ENCODE data around the gene CCAR1. TPM values are rescaled to one million over a fixed set of nuclear protein-coding genes. Genes with fewer than 3 reads are reported as not detected.
"Not testable (repeated sequence)": the region's sequence is repeated elsewhere in the genome, so short reads cannot be mapped to it uniquely, and the experiment has no call there.

CCAR1 gene, protein sequence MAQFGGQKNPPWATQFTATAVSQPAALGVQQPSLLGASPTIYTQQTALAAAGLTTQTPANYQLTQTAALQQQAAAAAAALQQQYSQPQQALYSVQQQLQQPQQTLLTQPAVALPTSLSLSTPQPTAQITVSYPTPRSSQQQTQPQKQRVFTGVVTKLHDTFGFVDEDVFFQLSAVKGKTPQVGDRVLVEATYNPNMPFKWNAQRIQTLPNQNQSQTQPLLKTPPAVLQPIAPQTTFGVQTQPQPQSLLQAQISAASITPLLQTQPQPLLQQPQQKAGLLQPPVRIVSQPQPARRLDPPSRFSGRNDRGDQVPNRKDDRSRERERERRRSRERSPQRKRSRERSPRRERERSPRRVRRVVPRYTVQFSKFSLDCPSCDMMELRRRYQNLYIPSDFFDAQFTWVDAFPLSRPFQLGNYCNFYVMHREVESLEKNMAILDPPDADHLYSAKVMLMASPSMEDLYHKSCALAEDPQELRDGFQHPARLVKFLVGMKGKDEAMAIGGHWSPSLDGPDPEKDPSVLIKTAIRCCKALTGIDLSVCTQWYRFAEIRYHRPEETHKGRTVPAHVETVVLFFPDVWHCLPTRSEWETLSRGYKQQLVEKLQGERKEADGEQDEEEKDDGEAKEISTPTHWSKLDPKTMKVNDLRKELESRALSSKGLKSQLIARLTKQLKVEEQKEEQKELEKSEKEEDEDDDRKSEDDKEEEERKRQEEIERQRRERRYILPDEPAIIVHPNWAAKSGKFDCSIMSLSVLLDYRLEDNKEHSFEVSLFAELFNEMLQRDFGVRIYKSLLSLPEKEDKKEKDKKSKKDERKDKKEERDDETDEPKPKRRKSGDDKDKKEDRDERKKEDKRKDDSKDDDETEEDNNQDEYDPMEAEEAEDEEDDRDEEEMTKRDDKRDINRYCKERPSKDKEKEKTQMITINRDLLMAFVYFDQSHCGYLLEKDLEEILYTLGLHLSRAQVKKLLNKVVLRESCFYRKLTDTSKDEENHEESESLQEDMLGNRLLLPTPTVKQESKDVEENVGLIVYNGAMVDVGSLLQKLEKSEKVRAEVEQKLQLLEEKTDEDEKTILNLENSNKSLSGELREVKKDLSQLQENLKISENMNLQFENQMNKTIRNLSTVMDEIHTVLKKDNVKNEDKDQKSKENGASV
- total RNA-seq: 10 to 100 TPM; 72.7 to 74.4 TPM

DNA sequence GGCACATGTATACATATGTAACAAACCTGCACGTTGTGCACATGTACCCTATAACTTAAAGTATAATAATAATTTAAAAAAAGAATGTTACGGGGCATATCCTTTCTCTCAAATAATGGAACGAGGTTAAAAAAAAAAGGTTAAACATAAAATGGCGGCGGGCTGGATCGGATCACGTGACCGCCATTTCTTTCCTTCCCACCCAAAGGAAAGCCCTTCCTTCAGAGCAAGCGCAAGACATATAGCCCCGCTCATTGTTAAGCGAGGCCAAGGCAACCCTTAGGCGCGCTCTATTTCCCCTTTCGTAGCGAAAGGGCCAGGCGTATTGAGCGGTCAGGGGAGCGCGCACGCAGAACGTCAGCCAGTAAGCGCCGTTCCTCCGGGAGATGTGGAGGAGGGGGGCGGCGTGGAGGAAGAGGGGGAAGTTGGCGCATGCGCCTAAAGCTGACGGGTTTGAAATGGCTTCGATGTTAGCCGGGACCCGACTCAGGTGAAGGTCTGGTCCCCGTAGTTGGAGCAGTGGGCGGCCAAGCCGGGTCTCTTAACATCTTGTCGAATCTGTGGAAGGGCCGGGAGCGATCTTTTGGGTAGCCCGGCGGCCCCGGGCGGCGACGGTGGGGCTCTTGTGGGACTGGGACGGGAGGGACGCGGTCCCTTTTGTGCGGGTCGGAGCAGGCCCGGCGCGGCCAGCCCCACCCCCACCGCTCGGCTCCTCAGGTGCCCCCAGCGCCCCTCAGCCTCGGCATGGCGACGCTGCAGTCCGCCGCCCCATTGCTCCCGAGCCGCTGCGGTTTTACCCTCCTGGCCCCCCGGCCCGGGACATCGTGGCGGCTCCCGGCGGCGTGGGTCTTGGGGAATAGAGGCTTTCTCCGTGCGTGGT, at the start of gene CCAR1:
CCAR1 (plus strand) TSS at position 447 of the 880 bp plus-strand sequence. CDS start 1,266 bp downstream, outside the sequence.
- Mint-ChIP-seq H3K9me3 (no peaks in the 10 kb centered on the region), H3K36me3 (peaks cover 18% of the 10 kb centered on the region), H3K27me3 (peaks cover 1% of the 10 kb centered on the region), H3K4me1 (ENCODE audit: low read depth) (peaks cover 10% of the 10 kb centered on the region), H3K4me3 (peak within 1 kb of the TSS; percentile 96), H3K27ac (peak within 1 kb of the TSS; percentile 96)
- ChIA-PET CTCF (interaction anchor here (0.6 to 1.0 kb wide), 3 partner anchors 13 to 170 kb away, joined by 3 to 4 read pairs (median 3); no protein-coding TSS in a partner anchor), POLR2A (interaction anchor here (0.6 to 1.1 kb wide), 4 partner anchors 13 to 235 kb away, joined by 3 to 6 read pairs (median 4); partner anchors contain the start of gene DDX21)
- peak; percentile 98 for DNase-seq
- intact Hi-C loops (cut with micrococcal nuclease): loop anchor here (1.0 to 10.0 kb wide), 7 partner anchors 120 to 646 kb away; partner anchors contain the start of genes DDX50, DNA2, HERC4 and HNRNPH3

DNA sequence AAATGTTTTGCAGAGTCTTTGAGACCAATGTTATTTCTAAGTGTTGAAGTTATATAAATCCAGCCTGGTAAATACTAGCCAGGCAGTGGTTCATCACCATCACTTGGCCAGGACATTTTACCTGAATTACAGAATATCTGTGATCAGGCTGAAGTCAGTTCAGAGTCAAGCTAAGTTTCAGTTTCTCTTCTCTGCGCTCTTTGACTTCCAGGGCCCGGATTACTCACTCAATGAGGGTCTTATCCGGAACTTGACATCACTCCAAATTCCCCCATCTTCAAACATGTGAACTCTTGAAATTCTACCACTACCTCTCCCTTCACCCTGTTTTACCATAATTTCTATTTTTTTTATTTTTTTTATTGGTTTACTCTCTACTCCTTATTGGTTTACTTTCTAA, 36.6 kb upstream of the CCAR1 start:
- ChIA-PET POLR2A (no interaction called here), CTCF (no interaction called here)
- Mint-ChIP-seq H3K36me3 (peaks cover 6% of the 10 kb centered on the region), H3K27ac (peak overlapping the region; percentile 10), H3K4me3 (peak overlapping the region; percentile 45), H3K27me3 (no peaks in the 10 kb centered on the region), H3K9me3 (no peaks in the 10 kb centered on the region), H3K4me1 (ENCODE audit: low read depth) (peaks cover 4% of the 10 kb centered on the region)
- peak; percentile 14 for DNase-seq
- intact Hi-C loops (cut with micrococcal nuclease): no loop called here

DNA sequence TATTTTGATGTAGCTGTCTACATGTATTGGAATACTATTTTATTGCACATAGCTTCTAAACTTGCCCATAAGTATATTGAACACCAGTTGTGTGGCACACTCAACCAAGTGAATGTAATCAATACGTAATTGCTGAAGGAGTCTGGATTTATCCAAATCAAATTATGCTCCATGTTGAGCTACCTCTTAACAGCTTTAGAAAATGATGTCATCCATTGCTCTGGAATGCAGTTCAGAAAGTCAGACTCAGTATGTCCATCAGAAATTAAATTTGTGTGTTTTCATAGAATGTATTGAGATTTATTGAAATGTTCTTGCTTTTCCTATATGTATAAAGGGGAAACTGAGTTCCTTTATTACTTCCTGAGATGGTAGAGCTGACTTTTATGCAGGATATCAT, 25.0 kb upstream of the CCAR1 start:
- no peak overlapping the region for H3K27ac Mint-ChIP-seq
- intact Hi-C loops (cut with micrococcal nuclease): no loop called here
- H3K36me3 Mint-ChIP-seq: no peaks in the 10 kb centered on the region
- no peaks in the 10 kb centered on the region for H3K9me3 Mint-ChIP-seq
- no peaks in the 10 kb centered on the region for H3K4me1 Mint-ChIP-seq (ENCODE audit: low read depth)
- no peaks in the 10 kb centered on the region for H3K27me3 Mint-ChIP-seq
- ChIA-PET POLR2A (no interaction called here), CTCF (interaction anchor here (1.1 kb wide), 1 partner anchor 145 kb away, joined by 3 read pairs; no protein-coding TSS in a partner anchor)
- no peak overlapping the region for H3K4me3 Mint-ChIP-seq
- no peak for DNase-seq

DNA sequence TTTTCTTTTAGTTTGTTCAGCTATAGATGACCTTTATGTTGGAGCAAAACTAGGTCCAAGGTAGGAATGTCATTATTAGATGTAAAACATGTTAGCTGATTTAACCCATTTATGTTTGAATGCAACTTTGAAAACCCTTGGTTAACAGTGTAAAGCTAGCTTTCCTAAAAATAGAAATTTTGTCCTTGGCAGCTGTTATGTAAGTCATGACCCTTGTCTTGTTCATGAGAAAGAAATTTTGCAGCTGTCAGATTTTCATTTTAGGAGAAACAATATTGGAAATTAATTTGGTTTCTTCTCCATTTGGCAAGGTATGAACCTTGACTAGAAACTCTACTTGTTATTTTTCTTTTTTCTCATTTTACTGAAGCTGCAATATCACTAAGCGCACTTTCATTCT, 23.9 kb upstream of the CCAR1 start:
- CTCF ChIA-PET: interaction anchor here (0.6 to 0.9 kb wide), 2 partner anchors 147 to 307 kb away, joined by 3 to 4 read pairs; no protein-coding TSS in a partner anchor
- Mint-ChIP-seq H3K27ac (no peak overlapping the region), H3K36me3 (no peaks in the 10 kb centered on the region), H3K4me1 (ENCODE audit: low read depth) (no peaks in the 10 kb centered on the region), H3K4me3 (no peak overlapping the region), H3K9me3 (no peaks in the 10 kb centered on the region), H3K27me3 (no peaks in the 10 kb centered on the region)
- intact Hi-C loops (cut with micrococcal nuclease): no loop called here
- no peak for DNase-seq
- POLR2A ChIA-PET: no interaction called here

DNA sequence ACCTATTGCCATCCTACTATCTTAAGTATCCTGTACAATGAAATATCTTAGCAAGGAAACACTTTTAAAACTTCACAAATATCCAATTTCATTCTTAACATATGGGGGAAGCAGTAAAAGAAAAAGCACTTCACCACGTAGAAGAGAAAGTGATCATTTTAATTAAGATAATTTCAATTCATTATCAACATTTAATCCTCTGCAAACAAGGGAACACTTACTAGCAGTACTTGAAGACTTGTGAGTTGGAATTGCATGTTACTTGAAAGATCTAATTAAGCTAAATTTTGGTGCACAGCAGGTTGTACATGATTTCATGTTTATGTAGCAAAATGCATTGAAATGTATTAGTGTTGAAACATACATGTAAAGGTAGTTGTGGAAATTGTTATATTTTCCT, 20.8 kb upstream of the CCAR1 start:
- H3K36me3 Mint-ChIP-seq: no peaks in the 10 kb centered on the region
- no peaks in the 10 kb centered on the region for H3K4me1 Mint-ChIP-seq (ENCODE audit: low read depth)
- CTCF ChIA-PET: no interaction called here
- POLR2A ChIA-PET: no interaction called here
- intact Hi-C loops (cut with micrococcal nuclease): no loop called here
- no peak overlapping the region for H3K27ac Mint-ChIP-seq
- H3K9me3 Mint-ChIP-seq: no peaks in the 10 kb centered on the region
- no peak overlapping the region for H3K4me3 Mint-ChIP-seq
- DNase-seq: no peak
- no peaks in the 10 kb centered on the region for H3K27me3 Mint-ChIP-seq

DNA sequence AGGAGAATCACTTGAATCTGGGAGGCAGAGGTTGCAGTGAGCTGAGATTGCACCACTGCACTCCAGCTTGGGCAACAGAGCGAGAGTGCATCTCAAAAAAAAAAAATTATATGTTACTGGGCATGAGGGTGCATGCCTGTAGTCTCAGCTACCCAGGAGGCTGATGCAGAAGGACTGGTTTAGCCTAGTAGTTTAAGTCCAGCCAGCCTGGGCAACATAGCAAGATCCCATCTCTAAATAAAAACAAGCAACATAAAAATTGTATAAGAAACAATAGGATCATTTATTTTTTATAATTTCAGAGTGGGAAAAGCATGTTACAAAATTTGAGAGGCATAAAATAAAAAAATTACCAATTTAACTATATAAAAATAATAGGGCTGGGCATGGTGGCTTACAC, 15.5 kb upstream of the CCAR1 start:
- POLR2A ChIA-PET: no interaction called here
- H3K4me1 Mint-ChIP-seq (ENCODE audit: low read depth): no peaks in the 10 kb centered on the region
- intact Hi-C loops (cut with micrococcal nuclease): no loop called here
- no peak for DNase-seq
- no peaks in the 10 kb centered on the region for H3K36me3 Mint-ChIP-seq
- no peak overlapping the region for H3K27ac Mint-ChIP-seq
- H3K27me3 Mint-ChIP-seq: no peaks in the 10 kb centered on the region
- CTCF ChIA-PET: interaction anchor here (0.6 kb wide), 1 partner anchor 25 kb away, joined by 3 read pairs; no protein-coding TSS in a partner anchor
- H3K9me3 Mint-ChIP-seq: no peaks in the 10 kb centered on the region
- H3K4me3 Mint-ChIP-seq: no peak overlapping the region

DNA sequence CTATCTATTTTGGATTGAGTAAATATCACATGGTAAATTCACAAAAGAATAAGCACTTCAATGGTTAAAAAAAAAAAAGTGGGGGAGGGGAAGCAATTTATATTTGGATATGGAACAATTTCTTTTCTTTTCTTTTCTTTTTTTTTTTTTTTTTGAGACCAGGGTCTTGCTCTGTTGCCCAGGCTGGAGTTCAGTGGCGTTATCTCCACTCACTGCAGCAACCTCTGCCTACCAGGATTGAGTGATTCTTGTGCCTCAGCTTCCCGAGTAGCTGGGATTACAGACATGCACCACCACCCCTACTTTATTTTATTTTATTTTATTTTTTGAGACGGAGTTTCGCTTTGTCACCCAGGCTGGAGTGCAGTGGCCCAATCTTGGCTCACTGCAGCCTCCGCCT, 12.1 kb upstream of the CCAR1 start:
- POLR2A ChIA-PET; H3K4me1 Mint-ChIP-seq (ENCODE audit: low read depth); H3K9me3 Mint-ChIP-seq; intact Hi-C loops (cut with micrococcal nuclease); DNase-seq; H3K27ac Mint-ChIP-seq; H3K4me3 Mint-ChIP-seq; CTCF ChIA-PET; H3K27me3 Mint-ChIP-seq; H3K36me3 Mint-ChIP-seq: not testable (repeated sequence)

DNA sequence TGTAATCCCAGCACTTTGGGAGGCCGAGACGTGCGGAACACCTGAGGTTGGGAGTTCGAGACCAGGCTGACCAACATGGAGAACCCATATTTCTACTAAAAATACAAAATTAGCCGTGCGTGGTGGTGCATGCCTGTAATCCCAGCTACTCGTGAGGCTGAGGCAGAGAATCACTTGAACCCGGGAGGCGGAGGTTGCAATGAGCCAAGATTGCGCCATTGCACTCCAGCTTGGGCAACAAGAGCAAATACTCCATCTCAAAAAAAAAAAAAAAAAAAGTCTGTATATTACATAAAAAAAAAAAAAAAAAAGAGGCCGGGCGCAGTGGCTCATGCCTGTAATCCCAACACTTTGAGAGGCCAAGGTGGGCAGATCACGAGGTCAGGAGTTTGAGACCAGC, 8.0 kb upstream of the CCAR1 start:
- H3K36me3 Mint-ChIP-seq; H3K27ac Mint-ChIP-seq; POLR2A ChIA-PET; DNase-seq; H3K9me3 Mint-ChIP-seq; intact Hi-C loops (cut with micrococcal nuclease); H3K27me3 Mint-ChIP-seq; CTCF ChIA-PET; H3K4me1 Mint-ChIP-seq (ENCODE audit: low read depth); H3K4me3 Mint-ChIP-seq: not testable (repeated sequence)

DNA sequence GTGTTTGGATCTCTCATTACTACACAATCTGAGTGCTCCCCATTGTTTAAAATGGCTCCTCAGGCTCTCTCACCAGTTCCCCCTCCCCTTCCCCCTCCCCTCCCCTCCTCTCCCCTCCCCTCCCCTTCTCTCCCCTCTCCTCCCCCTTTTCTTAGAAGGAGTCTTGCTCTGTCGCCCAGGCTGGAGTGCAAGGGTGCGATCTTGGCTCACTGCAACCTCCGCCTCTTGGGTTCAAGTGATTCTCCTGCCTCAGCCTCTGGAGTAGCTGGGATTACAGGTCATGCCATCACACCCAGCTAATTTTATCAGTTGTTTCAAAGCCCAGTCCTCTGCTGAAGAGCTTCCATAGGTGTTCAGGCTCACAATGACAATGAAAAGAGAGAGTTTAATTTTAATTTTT, 3.6 kb upstream of the CCAR1 start:
- ChIA-PET CTCF (no interaction called here), POLR2A (no interaction called here)

DNA sequence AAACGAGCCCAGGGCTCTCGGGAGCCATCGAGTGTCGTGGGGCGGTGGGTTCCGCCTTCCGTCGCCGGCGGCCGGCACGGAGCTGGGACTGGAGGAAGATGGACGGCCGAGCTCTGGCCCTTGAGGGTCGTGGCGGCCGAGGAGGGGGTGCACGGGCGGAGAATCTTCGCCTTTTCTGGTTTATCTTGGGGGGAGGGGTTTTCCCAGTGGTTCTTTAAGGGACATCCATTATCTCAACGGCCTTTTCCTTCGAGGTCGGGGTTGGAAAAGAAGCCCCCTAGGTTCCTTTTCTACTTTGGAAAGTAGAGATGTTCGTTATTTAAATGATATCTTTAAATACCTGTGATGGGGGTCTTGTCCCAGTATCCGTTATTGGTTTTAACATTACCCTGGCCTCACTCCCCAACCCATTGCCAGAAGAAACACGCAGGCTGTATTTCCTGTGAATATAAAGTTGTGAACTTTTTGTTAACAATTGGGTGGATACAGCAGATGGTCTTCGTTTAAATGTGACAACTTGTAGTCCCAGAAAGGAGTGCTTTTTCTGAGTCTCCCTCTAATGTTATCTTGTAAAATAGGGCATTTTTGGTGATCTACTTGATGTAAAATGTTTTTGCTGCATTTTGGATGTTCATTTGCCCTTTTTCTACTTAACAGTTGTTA, 765 bp downstream of the CCAR1 start:
- CTCF ChIA-PET: interaction anchor here (0.6 to 3.9 kb wide), 4 partner anchors 12 to 171 kb away, joined by 3 to 10 read pairs (median 4); no protein-coding TSS in a partner anchor
- no peaks in the 10 kb centered on the region for H3K9me3 Mint-ChIP-seq
- POLR2A ChIA-PET: interaction anchor here (0.6 to 1.1 kb wide), 3 partner anchors 12 to 234 kb away, joined by 3 to 6 read pairs (median 3); partner anchors contain the start of gene DDX21
- peaks cover 1% of the 10 kb centered on the region for H3K27me3 Mint-ChIP-seq
- peaks cover 22% of the 10 kb centered on the region for H3K36me3 Mint-ChIP-seq
- DNase-seq: no peak
- peaks cover 11% of the 10 kb centered on the region for H3K4me1 Mint-ChIP-seq (ENCODE audit: low read depth)
- intact Hi-C loops (cut with micrococcal nuclease): loop anchor here (1.0 to 10.0 kb wide), 7 partner anchors 121 to 647 kb away; partner anchors contain the start of genes DDX50, DNA2, HERC4 and HNRNPH3
- peak overlapping the region; percentile 96 for H3K4me3 Mint-ChIP-seq
- H3K27ac Mint-ChIP-seq: peak overlapping the region; percentile 96

More for the DNA sequence above, 3.6 kb upstream of the CCAR1 start:
- H3K4me3 Mint-ChIP-seq: no peak overlapping the region
- H3K27ac Mint-ChIP-seq: no peak overlapping the region
- peaks cover 7% of the 10 kb centered on the region for H3K36me3 Mint-ChIP-seq
- H3K4me1 Mint-ChIP-seq (ENCODE audit: low read depth): peaks cover 6% of the 10 kb centered on the region
- no peaks in the 10 kb centered on the region for H3K9me3 Mint-ChIP-seq
- intact Hi-C loops (cut with micrococcal nuclease): no loop called here
- peaks cover 1% of the 10 kb centered on the region for H3K27me3 Mint-ChIP-seq
- no peak for DNase-seq

All from activated CD4-positive, alpha-beta memory T cell treated with anti-CD3 and anti-CD28 coated beads for 36 hours (primary cell).